SK-N-SH treated with all-trans-retinoic acid at 6 μM for 48 hours (cell line): ENCODE results near the gene NFIA.

Experiments
- ATAC-seq: fragments of 200-7000 bp; cut with Tn5 transposase; 3 replicates; pipeline ENCODE4 v1.9.1; 2020; ENCODE audit warnings: mild to moderate bottlenecking, moderate library complexity
- ARNTL ChIP-seq: fragments of 450-650 bp; formaldehyde crosslinking; IDR thresholded peaks from 2 replicates; pipeline ENCODE4 v1.5.0; 2020; ENCODE audit warnings: low read depth, mild to moderate bottlenecking, moderate library complexity, borderline replicate concordance
- BACH2 ChIP-seq: fragments of 250-450 bp; sonication (Bioruptor Pico); IDR thresholded peaks from 2 replicates; pipeline ENCODE4 v1.9.0; 2021; ENCODE audit warnings: mild to moderate bottlenecking, borderline replicate concordance
- CSDC2 ChIP-seq: fragments of 250-450 bp; sonication (Bioruptor Pico); IDR thresholded peaks from 2 replicates; pipeline ENCODE4 v1.5.0; 2020; ENCODE audit warnings: mild to moderate bottlenecking, moderate library complexity
- ESRRG ChIP-seq: fragments of 250-450 bp; sonication (Bioruptor Pico); IDR thresholded peaks from 2 replicates; pipeline ENCODE4 v1.6.1; 2021; ENCODE audit warnings: mild to moderate bottlenecking
- GLIS3 ChIP-seq: fragments of 250-450 bp; sonication (Bioruptor Pico); IDR thresholded peaks from 2 replicates; pipeline ENCODE4 v1.5.0; 2020; ENCODE audit warnings: mild to moderate bottlenecking, moderate library complexity
- ISL1 ChIP-seq: fragments of 250-450 bp; sonication (Bioruptor Pico); IDR thresholded peaks from 2 replicates; pipeline ENCODE4 v2.1.2; 2022; ENCODE audit warnings: mild to moderate bottlenecking, moderate library complexity
- OSR1 ChIP-seq: fragments of 250-450 bp; sonication (Bioruptor Pico); IDR thresholded peaks from 2 replicates; pipeline ENCODE4 v1.8.0; 2022; ENCODE audit warnings: moderate library complexity, mild to moderate bottlenecking, inconsistent platforms
- PPARA ChIP-seq: fragments of 250-450 bp; sonication (Bioruptor Pico); IDR thresholded peaks from 2 replicates; pipeline ENCODE4 v1.5.0; 2020; ENCODE audit warnings: mild to moderate bottlenecking, borderline replicate concordance
- RARB ChIP-seq: fragments of 250-450 bp; sonication (Bioruptor Pico); IDR thresholded peaks from 2 replicates; pipeline ENCODE4 v1.8.0; 2021; ENCODE audit warnings: mild to moderate bottlenecking, moderate library complexity
- SNAI2 ChIP-seq: fragments of 250-450 bp; sonication (Bioruptor Pico); IDR thresholded peaks from 2 replicates; pipeline ENCODE4 v1.5.0; 2020; ENCODE audit warnings: mild to moderate bottlenecking, moderate library complexity
- TCF4 ChIP-seq: fragments of 250-450 bp; sonication (Bioruptor Pico); IDR thresholded peaks from 2 replicates; pipeline ENCODE4 v1.8.0; 2021; ENCODE audit warnings: mild to moderate bottlenecking, moderate library complexity, borderline replicate concordance
- TOX ChIP-seq: fragments of 250-450 bp; sonication (Bioruptor Pico); IDR thresholded peaks from 2 replicates; pipeline ENCODE4 v1.8.0; 2021; ENCODE audit warnings: mild to moderate bottlenecking, moderate library complexity, borderline replicate concordance
- ZC3H10 ChIP-seq: fragments of 250-450 bp; sonication (Bioruptor Pico); IDR thresholded peaks from 2 replicates; pipeline ENCODE4 v1.5.1; 2021; ENCODE audit warnings: mild to moderate bottlenecking, moderate library complexity
- ZFP3 ChIP-seq: fragments of 250-450 bp; sonication (Bioruptor Pico); IDR thresholded peaks from 2 replicates; pipeline ENCODE4 v1.5.0; 2020; ENCODE audit warnings: mild to moderate bottlenecking, moderate library complexity
- ZFP30 ChIP-seq: fragments of 450-650 bp; formaldehyde crosslinking; IDR thresholded peaks from 2 replicates; pipeline ENCODE4 v1.5.0; 2022; ENCODE audit warnings: mild to moderate bottlenecking, moderate library complexity
- ZNF565 ChIP-seq: fragments of 450-650 bp; formaldehyde crosslinking; conservative IDR thresholded peaks from 2 replicates; pipeline ENCODE4 v1.5.0; 2020; ENCODE audit warnings: low read depth, mild to moderate bottlenecking, moderate library complexity
- ZNF70 ChIP-seq: fragments of 450-650 bp; formaldehyde crosslinking; IDR thresholded peaks from 2 replicates; pipeline ENCODE4 v1.5.0; 2020; ENCODE audit warnings: mild to moderate bottlenecking, moderate library complexity
- TF ChIP-seq, protein P1 (sequence below): fragments of 250-450 bp; sonication (Bioruptor Pico); IDR thresholded peaks from 2 replicates; pipeline ENCODE4 v1.5.0; 2020; ENCODE audit warnings: mild to moderate bottlenecking, moderate library complexity
- TF ChIP-seq, protein P2 (sequence below): fragments of 250-450 bp; sonication (Bioruptor Pico); IDR thresholded peaks from 2 replicates; pipeline ENCODE4 v1.8.0; 2020; ENCODE audit warnings: mild to moderate bottlenecking, moderate library complexity, borderline replicate concordance
- TF ChIP-seq, protein P3 (sequence below): fragments of 250-450 bp; sonication (Bioruptor Pico); IDR thresholded peaks from 2 replicates; pipeline ENCODE4 v1.5.1; 2020; ENCODE audit warnings: low read depth, mild to moderate bottlenecking, moderate library complexity
- TF ChIP-seq, protein P4 (sequence below): fragments of 250-450 bp; sonication (Bioruptor Pico); IDR thresholded peaks from 2 replicates; pipeline ENCODE4 v1.5.1; 2021; ENCODE audit warnings: mild to moderate bottlenecking, moderate library complexity
- TF ChIP-seq, protein P5 (sequence below): fragments of 250-450 bp; sonication (Bioruptor Pico); IDR thresholded peaks from 2 replicates; pipeline ENCODE4 v1.8.0; 2021; ENCODE audit warnings: low read depth, mild to moderate bottlenecking, moderate library complexity, borderline replicate concordance

The NFIA gene

DNA sequence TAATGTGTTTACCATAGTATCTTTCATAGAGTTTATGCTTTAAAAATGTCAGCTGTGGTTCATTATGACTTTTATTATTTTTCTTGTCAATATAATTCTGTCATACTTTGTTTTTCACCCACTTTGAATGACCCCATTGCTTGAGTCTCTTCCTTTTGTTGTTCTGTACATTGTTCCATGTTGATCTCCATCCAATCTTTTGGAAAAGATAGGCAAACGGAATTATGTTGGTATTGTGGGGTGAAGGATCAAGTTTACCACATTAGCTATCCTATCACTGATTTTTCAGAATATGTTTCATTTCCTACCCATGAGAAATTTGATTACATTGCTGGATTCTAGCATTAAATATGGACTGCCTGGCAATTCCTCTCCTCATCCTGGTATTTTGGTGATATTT, 196.6 kb downstream of the NFIA start:
- ATAC-seq = no peak
- TF ChIP-seq, protein P1, sequence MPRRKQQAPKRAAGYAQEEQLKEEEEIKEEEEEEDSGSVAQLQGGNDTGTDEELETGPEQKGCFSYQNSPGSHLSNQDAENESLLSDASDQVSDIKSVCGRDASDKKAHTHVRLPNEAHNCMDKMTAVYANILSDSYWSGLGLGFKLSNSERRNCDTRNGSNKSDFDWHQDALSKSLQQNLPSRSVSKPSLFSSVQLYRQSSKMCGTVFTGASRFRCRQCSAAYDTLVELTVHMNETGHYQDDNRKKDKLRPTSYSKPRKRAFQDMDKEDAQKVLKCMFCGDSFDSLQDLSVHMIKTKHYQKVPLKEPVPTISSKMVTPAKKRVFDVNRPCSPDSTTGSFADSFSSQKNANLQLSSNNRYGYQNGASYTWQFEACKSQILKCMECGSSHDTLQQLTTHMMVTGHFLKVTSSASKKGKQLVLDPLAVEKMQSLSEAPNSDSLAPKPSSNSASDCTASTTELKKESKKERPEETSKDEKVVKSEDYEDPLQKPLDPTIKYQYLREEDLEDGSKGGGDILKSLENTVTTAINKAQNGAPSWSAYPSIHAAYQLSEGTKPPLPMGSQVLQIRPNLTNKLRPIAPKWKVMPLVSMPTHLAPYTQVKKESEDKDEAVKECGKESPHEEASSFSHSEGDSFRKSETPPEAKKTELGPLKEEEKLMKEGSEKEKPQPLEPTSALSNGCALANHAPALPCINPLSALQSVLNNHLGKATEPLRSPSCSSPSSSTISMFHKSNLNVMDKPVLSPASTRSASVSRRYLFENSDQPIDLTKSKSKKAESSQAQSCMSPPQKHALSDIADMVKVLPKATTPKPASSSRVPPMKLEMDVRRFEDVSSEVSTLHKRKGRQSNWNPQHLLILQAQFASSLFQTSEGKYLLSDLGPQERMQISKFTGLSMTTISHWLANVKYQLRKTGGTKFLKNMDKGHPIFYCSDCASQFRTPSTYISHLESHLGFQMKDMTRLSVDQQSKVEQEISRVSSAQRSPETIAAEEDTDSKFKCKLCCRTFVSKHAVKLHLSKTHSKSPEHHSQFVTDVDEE = no peak
- TF ChIP-seq ZC3H10 (CRISPR knock-in tag) (no peak), ISL1 (CRISPR knock-in tag) (no peak), TCF4 (CRISPR knock-in tag) (no peak), TOX (no peak), ESRRG (CRISPR knock-in tag) (no peak), BACH2 (CRISPR knock-in tag) (no peak), RARB (no peak), ZFP3 (no peak), CSDC2 (no peak), ZNF70 (CRISPR knock-in tag) (no peak), OSR1 (CRISPR knock-in tag) (no peak), GLIS3 (CRISPR knock-in tag) (no peak), SNAI2 (no peak), ZFP30 (CRISPR knock-in tag) (no peak), ZNF565 (CRISPR knock-in tag) (no peak)
- TF ChIP-seq, protein P2, sequence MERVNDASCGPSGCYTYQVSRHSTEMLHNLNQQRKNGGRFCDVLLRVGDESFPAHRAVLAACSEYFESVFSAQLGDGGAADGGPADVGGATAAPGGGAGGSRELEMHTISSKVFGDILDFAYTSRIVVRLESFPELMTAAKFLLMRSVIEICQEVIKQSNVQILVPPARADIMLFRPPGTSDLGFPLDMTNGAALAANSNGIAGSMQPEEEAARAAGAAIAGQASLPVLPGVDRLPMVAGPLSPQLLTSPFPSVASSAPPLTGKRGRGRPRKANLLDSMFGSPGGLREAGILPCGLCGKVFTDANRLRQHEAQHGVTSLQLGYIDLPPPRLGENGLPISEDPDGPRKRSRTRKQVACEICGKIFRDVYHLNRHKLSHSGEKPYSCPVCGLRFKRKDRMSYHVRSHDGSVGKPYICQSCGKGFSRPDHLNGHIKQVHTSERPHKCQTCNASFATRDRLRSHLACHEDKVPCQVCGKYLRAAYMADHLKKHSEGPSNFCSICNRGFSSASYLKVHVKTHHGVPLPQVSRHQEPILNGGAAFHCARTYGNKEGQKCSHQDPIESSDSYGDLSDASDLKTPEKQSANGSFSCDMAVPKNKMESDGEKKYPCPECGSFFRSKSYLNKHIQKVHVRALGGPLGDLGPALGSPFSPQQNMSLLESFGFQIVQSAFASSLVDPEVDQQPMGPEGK = no peak
- TF ChIP-seq, protein P3, sequence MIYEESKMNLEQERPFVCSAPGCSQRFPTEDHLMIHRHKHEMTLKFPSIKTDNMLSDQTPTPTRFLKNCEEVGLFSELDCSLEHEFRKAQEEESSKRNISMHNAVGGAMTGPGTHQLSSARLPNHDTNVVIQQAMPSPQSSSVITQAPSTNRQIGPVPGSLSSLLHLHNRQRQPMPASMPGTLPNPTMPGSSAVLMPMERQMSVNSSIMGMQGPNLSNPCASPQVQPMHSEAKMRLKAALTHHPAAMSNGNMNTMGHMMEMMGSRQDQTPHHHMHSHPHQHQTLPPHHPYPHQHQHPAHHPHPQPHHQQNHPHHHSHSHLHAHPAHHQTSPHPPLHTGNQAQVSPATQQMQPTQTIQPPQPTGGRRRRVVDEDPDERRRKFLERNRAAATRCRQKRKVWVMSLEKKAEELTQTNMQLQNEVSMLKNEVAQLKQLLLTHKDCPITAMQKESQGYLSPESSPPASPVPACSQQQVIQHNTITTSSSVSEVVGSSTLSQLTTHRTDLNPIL (CRISPR knock-in tag) = no peak
- TF ChIP-seq, protein P4, sequence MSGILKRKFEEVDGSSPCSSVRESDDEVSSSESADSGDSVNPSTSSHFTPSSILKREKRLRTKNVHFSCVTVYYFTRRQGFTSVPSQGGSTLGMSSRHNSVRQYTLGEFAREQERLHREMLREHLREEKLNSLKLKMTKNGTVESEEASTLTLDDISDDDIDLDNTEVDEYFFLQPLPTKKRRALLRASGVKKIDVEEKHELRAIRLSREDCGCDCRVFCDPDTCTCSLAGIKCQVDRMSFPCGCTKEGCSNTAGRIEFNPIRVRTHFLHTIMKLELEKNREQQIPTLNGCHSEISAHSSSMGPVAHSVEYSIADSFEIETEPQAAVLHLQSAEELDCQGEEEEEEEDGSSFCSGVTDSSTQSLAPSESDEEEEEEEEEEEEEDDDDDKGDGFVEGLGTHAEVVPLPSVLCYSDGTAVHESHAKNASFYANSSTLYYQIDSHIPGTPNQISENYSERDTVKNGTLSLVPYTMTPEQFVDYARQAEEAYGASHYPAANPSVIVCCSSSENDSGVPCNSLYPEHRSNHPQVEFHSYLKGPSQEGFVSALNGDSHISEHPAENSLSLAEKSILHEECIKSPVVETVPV = no peak
- TF ChIP-seq, protein P5, sequence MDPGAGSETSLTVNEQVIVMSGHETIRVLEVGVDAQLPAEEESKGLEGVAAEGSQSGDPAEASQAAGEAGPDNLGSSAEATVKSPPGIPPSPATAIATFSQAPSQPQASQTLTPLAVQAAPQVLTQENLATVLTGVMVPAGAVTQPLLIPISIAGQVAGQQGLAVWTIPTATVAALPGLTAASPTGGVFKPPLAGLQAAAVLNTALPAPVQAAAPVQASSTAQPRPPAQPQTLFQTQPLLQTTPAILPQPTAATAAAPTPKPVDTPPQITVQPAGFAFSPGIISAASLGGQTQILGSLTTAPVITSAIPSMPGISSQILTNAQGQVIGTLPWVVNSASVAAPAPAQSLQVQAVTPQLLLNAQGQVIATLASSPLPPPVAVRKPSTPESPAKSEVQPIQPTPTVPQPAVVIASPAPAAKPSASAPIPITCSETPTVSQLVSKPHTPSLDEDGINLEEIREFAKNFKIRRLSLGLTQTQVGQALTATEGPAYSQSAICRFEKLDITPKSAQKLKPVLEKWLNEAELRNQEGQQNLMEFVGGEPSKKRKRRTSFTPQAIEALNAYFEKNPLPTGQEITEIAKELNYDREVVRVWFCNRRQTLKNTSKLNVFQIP = no peak

DNA sequence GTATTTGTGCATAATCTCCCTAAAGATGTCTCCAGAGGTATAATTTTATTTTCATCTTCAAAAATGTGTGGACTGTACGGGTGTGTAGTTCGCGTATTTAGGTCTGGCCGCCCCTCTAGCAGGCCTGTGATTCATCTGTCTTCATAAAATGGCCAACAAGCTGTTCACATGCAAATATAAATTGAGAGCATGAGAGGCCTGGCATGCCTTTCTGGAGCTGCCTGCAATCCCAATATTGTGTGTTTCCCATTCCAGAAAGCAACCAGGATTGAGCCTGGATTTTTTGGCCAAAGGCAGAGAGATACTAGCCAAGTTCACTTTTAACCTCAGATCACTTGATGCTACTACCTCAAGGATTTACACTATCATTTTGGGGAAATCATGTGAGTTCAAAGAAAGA, 197.2 kb downstream of the NFIA start:
- TF ChIP-seq ESRRG (CRISPR knock-in tag) (no peak), TOX (no peak), ARNTL (CRISPR knock-in tag) (no peak), ZFP30 (CRISPR knock-in tag) (no peak), ZFP3 (no peak), ZNF565 (CRISPR knock-in tag) (no peak), OSR1 (CRISPR knock-in tag) (no peak), ZC3H10 (CRISPR knock-in tag) (no peak), PPARA (CRISPR knock-in tag) (no peak), TCF4 (CRISPR knock-in tag) (no peak)
- TF ChIP-seq, protein P3 (CRISPR knock-in tag) = no peak
- TF ChIP-seq, protein P2 = no peak
- TF ChIP-seq, protein P4 = no peak
- no peak for ATAC-seq
